ENCODE measurements around the gene ASTN2.

DNA sequence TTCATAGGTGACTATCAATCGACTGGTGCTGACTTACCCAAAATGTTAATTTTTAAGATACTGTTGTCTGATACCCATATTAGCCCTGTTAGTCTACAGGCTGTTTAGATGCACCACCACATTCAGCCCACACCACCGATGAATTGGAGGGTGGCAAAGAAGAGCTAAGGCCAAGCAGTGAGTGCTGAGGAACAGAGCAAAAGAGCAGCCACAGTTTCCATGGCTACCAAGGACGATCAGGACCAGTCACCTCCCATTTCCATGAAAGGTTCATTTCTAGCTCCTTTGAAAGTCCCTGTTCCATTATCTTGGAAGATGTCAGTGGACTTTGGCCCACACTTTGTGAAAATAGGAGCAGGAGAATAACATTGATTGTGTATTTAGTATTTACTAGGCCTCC lies 364.9 kb downstream of the ASTN2 start:
- TF ChIP-seq GATA2 (IDR thresholded peaks at IDR 0.05; ENCODE audit: low read depth, low read length) (no peak), GATA3 (IDR thresholded peaks at IDR 0.05; ENCODE audit: low read depth, low read length) (no peak)

All from SH-SY5Y (cell line).